ENCODE results near the gene USF3. TPM values are rescaled to one million over a fixed set of nuclear protein-coding genes. Genes with fewer than 3 reads are reported as not detected.
A peak's percentile ranks its signal among the peaks of the same experiment; 100 is the strongest.

The USF3 gene
- total and polyA plus RNA-seq, 2 of the 13 experiments (the other 11 are each of a cell fraction or from before 2014, with no cell fraction given): 6.3 to 15.2 TPM

DNA sequence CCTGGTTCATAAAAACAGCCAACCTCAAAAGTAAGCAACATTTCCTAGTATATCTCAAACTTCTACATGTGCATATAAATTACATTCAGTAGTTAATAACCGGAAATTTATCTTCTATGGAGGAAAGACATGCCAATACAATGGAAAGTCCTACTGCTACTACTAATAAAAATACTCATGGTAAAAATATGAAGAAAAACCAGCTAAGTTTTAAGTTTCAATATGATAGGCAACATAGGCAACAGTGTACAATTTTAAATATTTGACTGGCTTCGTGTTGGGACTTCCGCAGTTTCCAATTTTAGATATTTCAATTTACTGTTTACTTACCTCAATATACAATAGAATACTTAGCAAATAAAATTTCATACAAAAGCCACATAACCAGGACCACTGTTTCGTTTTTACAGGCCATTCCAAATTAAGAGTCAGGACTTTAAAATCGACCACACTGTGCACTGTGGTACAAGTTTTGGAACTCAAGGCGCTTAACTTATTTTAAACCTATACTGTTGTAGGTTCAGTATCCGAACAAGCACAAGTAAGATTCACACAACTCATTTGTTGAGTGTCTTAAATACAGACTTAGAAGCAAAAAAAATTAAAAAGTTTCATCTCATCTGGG, 46.7 kb upstream of the USF3 start:
- peaks cover 60% of the 10 kb centered on the region for H3K4me1 ChIP-seq (ENCODE audit: insufficient read depth, low read length)
- peak overlapping the region in 2 of 3 experiments; percentile 92 to 100; a peak in 3 of 6 replicates for H3K4me3 ChIP-seq (replicated peaks in 1 of 3; ENCODE audit: insufficient read depth in 1 of 3, low read depth in 2 of 3, low read length in 3 of 3)
- FAIRE-seq (no peak), DNase-seq (ENCODE audit: low spot score) (no peak), ATAC-seq (no peak)
- no peaks in the 10 kb centered on the region; a peak in 1 of 5 replicates for H3K27me3 ChIP-seq (ENCODE audit: control insufficient read depth in 1 of 2, insufficient read depth in 2 of 2, low read length in 2 of 2)
- H3K27ac ChIP-seq (ENCODE audit: extremely low read length, insufficient read depth, low read length): no peak overlapping the region
- no TSS peak for BruUV-seq (replicated peaks)
- CTCF ChIA-PET (ENCODE audit: low intra/inter-chr PET ratio, low total read pairs): no interaction called here
- no peaks in the 10 kb centered on the region for H3K9me3 ChIP-seq (ENCODE audit: low read length)
- H3K9ac ChIP-seq (ENCODE audit: insufficient read depth, low read depth, low read length): peak overlapping the region; percentile 98; the same call in 1 of the 2 replicates
- peaks cover 90% of the 10 kb centered on the region for H3K79me2 ChIP-seq (ENCODE audit: insufficient read depth, low read length)
- H3K36me3 ChIP-seq (replicated peaks in 1 of 2; ENCODE audit: control insufficient read depth in 1 of 2, insufficient read depth in 2 of 2, low read length in 2 of 2): no peaks in the 10 kb centered on the region; a peak in 1 of 5 replicates
- POLR2A ChIA-PET: no interaction called here
- no peak for TF ChIP-seq FOXP4 (CRISPR knock-in tag; IDR thresholded peaks at IDR 0.05)
- TF ChIP-seq ZNF879 (CRISPR knock-in tag; IDR thresholded peaks at IDR 0.05): no peak
- TF ChIP-seq THAP8 (CRISPR knock-in tag; IDR thresholded peaks at IDR 0.05; ENCODE audit: borderline replicate concordance): no peak
- no peak for TF ChIP-seq POLR2AphosphoS2 (IDR thresholded peaks at IDR 0.05; ENCODE audit: low read depth, low read length)
- peak overlapping the region; percentile 97 for H3K4me2 ChIP-seq (ENCODE audit: low read depth, low read length)
- H2AFZ ChIP-seq (ENCODE audit: low read length): no peak overlapping the region
- peaks cover 31% of the 10 kb centered on the region for H4K20me1 ChIP-seq (ENCODE audit: insufficient read depth, low read length)
- in situ Hi-C loops (cut with HindIII; ENCODE audit: extremely low pct_ligation_motif_present, low pct_unique_long_range_greater_than_20kb) (loop anchor here (10.0 kb wide), 1 partner anchor 92 kb away; the partner anchor contains the start of gene GRAMD1C), intact Hi-C loops (cut with micrococcal nuclease; ENCODE audit: unreplicated experiment) (loop anchor here (10.0 kb wide), 1 partner anchor 188 kb away; no protein-coding TSS in a partner anchor)
- 59% methylated on average over 7 of the region's 7 CpGs for WGBS (ENCODE audit: low lambda C conversion rate)
